Trophoblast cell (in vitro differentiated cells and primary cell): ENCODE data around the gene ENTR1.

Experiments
- DNase-seq, 2 donors: peaks; one replicate each; pipeline ENCODE4 v3.0.0-alpha.2; 2016
- H2AFZ ChIP-seq: 2 replicates; pipeline ENCODE4 v1.6.1; 2013; ENCODE audit warnings: low read length, moderate library complexity, mild to moderate bottlenecking; ENCODE audit not compliant: insufficient read depth, poor library complexity
- H2AK5ac ChIP-seq: 2 replicates; pipeline ENCODE4 v1.6.1; 2013; ENCODE audit warnings: mild to moderate bottlenecking, low read length
- H2BK120ac ChIP-seq: 2 replicates; pipeline ENCODE4 v1.6.1; 2013; ENCODE audit warnings: low read length, mild to moderate bottlenecking, moderate library complexity; ENCODE audit not compliant: insufficient read depth, poor library complexity
- H2BK12ac ChIP-seq: 2 replicates; pipeline ENCODE4 v1.6.1; 2013; ENCODE audit warnings: mild to moderate bottlenecking, low read length, moderate library complexity
- H2BK5ac ChIP-seq: 2 replicates; pipeline ENCODE4 v1.6.1; 2013; ENCODE audit warnings: low read length, low read depth, moderate library complexity, mild to moderate bottlenecking; ENCODE audit not compliant: poor library complexity
- H3K14ac ChIP-seq: 2 replicates; pipeline ENCODE4 v1.6.1; 2013; ENCODE audit warnings: mild to moderate bottlenecking, low read length
- H3K18ac ChIP-seq: 2 replicates; pipeline ENCODE4 v1.6.1; 2013; ENCODE audit warnings: mild to moderate bottlenecking, low read length
- H3K23ac ChIP-seq: 2 replicates; pipeline ENCODE4 v1.6.1; 2013; ENCODE audit warnings: low read length
- H3K27ac ChIP-seq: 2 replicates; pipeline ENCODE4 v1.5.1; 2013; ENCODE audit warnings: low read depth, mild to moderate bottlenecking, inconsistent platforms, low read length, moderate library complexity
- H3K27me3 ChIP-seq: 2 replicates; pipeline ENCODE4 v1.6.1; 2013; ENCODE audit warnings: inconsistent platforms, mild to moderate bottlenecking, low read length, moderate library complexity; ENCODE audit not compliant: insufficient read depth
- H3K36me3 ChIP-seq, 2 experiments: 1 replicate in 1 of 2; 2 replicates in 1 of 2; pipeline ENCODE4 v1.6.1; 2013; ENCODE audit warnings: low read length in 2 of 2, mild to moderate bottlenecking in 2 of 2, moderate library complexity in 1 of 2; ENCODE audit not compliant: insufficient read depth in 2 of 2, control insufficient read depth in 1 of 2
- H3K4ac ChIP-seq: 2 replicates; pipeline ENCODE4 v1.6.1; 2013; ENCODE audit warnings: low read depth, mild to moderate bottlenecking, low read length, moderate library complexity
- H3K4me1 ChIP-seq, 2 experiments: 1 replicate in 1 of 2; 2 replicates in 1 of 2; pipeline ENCODE4 v1.6.1; 2013; ENCODE audit warnings: low read length in 2 of 2, mild to moderate bottlenecking in 2 of 2, moderate library complexity in 1 of 2; ENCODE audit not compliant: insufficient read depth in 2 of 2, control insufficient read depth in 1 of 2
- H3K4me2 ChIP-seq: 2 replicates; pipeline ENCODE4 v1.6.1; 2013; ENCODE audit warnings: inconsistent platforms, mild to moderate bottlenecking, low read length, moderate library complexity
- H3K4me3 ChIP-seq: 2 replicates; pipeline ENCODE4 v1.5.1; 2013; ENCODE audit warnings: mild to moderate bottlenecking, low read depth, low read length, inconsistent platforms
- H3K79me1 ChIP-seq: one replicate; pipeline ENCODE4 v1.6.1; 2013; ENCODE audit warnings: low read length
- H3K79me2 ChIP-seq: 2 replicates; pipeline ENCODE4 v1.6.1; 2013; ENCODE audit warnings: low read length, mild to moderate bottlenecking; ENCODE audit not compliant: control insufficient read depth, insufficient read depth, poor library complexity
- H3K9ac ChIP-seq: 2 replicates; pipeline ENCODE4 v1.6.1; 2013; ENCODE audit warnings: mild to moderate bottlenecking, low read length
- H3K9me3 ChIP-seq: 2 replicates; pipeline ENCODE4 v1.6.1; 2013; ENCODE audit warnings: low read depth, mild to moderate bottlenecking, control low read depth, inconsistent platforms, low read length; ENCODE audit not compliant: insufficient read depth
- H4K12ac ChIP-seq: 2 replicates; pipeline ENCODE4 v1.6.1; 2013; ENCODE audit warnings: low read depth, mild to moderate bottlenecking, low read length, moderate library complexity
- H4K8ac ChIP-seq: 2 replicates; pipeline ENCODE4 v1.6.1; 2013; ENCODE audit warnings: low read depth, mild to moderate bottlenecking, low read length, moderate library complexity
- H4K91ac ChIP-seq: one replicate; pipeline ENCODE4 v1.6.1; 2013; ENCODE audit warnings: low read depth, mild to moderate bottlenecking, low read length, moderate library complexity
- WGBS: extraction: QIAGEN DNeasy Blood & Tissue Kit; methylation state at CpG from one replicate; pipeline ENCODE4 v1.1.7; 2013; ENCODE audit warnings: missing lambda C conversion rate; ENCODE audit not compliant: insufficient read length, insufficient coverage; ENCODE audit errors: extremely low coverage; 5-methylcytosine and 5-hydroxymethylcytosine counted together

The ENTR1 gene

GRCh38 chr9:136448655-136449054 is 38.2 kb upstream of the ENTR1 start:
- Histone ChIP-seq H3K14ac (no peak overlapping the region), H2BK5ac (no peak overlapping the region), H3K4me2 (no peak overlapping the region), H3K18ac (no peak overlapping the region), H4K91ac (no peak overlapping the region), H3K23ac (no peak overlapping the region), H4K8ac (no peak overlapping the region), H2BK120ac (no peak overlapping the region), H4K12ac (no peak overlapping the region), H3K79me1 (no peaks in the 10 kb centered on the region), H3K4me3 (no peak overlapping the region), H3K36me3 (peaks cover 73 to 77% of the 10 kb centered on the region in 2 experiments), H3K4me1 (no peaks in the 10 kb centered on the region), H3K4ac (no peak overlapping the region), H2AFZ (no peak overlapping the region), H3K9ac (no peak overlapping the region), H3K27ac (no peak overlapping the region), H2BK12ac (no peak overlapping the region), H3K27me3 (no peaks in the 10 kb centered on the region), H3K9me3 (peaks cover 2% of the 10 kb centered on the region), H2AK5ac (no peak overlapping the region), H3K79me2 (no peaks in the 10 kb centered on the region)
- WGBS, result no CpG with 5 or more reads among the region's 3 CpGs
- no peak for DNase-seq

GRCh38 chr9:136447173-136447778 is 36.9 kb upstream of the ENTR1 start:
- Histone ChIP-seq H3K18ac (no peak overlapping the region), H3K4ac (no peak overlapping the region), H3K4me1 (no peaks in the 10 kb centered on the region), H2AFZ (no peak overlapping the region), H3K36me3 (peaks cover 81 to 85% of the 10 kb centered on the region in 2 experiments), H3K27me3 (no peaks in the 10 kb centered on the region), H3K79me1 (no peaks in the 10 kb centered on the region), H3K4me3 (no peak overlapping the region), H3K27ac (no peak overlapping the region), H4K12ac (no peak overlapping the region), H3K79me2 (no peaks in the 10 kb centered on the region), H2BK12ac (no peak overlapping the region), H2BK120ac (no peak overlapping the region), H4K8ac (no peak overlapping the region), H3K4me2 (no peak overlapping the region), H3K23ac (no peak overlapping the region), H2AK5ac (no peak overlapping the region), H2BK5ac (no peak overlapping the region), H4K91ac (no peak overlapping the region), H3K9me3 (peaks cover 2% of the 10 kb centered on the region), H3K14ac (no peak overlapping the region), H3K9ac (no peak overlapping the region)
- DNase-seq, result no peak
- WGBS, result no CpG with 5 or more reads among the region's 27 CpGs

- Histone ChIP-seq H3K9me3 (no peaks in the 10 kb centered on the region), H3K23ac (no peak overlapping the region), H2AFZ (no peak overlapping the region), H3K79me1 (no peaks in the 10 kb centered on the region), H2AK5ac (no peak overlapping the region), H3K4ac (no peak overlapping the region), H4K12ac (no peak overlapping the region), H3K4me1 (no peaks in the 10 kb centered on the region), H3K27ac (no peak overlapping the region), H3K14ac (no peak overlapping the region), H3K9ac (no peak overlapping the region), H3K36me3 (peaks cover 88 to 92% of the 10 kb centered on the region in 2 experiments), H3K27me3 (no peaks in the 10 kb centered on the region), H3K4me3 (no peak overlapping the region), H3K4me2 (no peak overlapping the region), H2BK12ac (no peak overlapping the region), H4K91ac (no peak overlapping the region), H4K8ac (no peak overlapping the region), H2BK120ac (no peak overlapping the region), H3K79me2 (no peaks in the 10 kb centered on the region), H2BK5ac (no peak overlapping the region), H3K18ac (no peak overlapping the region)
- no CpG with 5 or more reads among the region's 7 CpGs for WGBS
- DNase-seq, result no peak
Observed at GRCh38 chr9:136445799-136446198, 35.4 kb upstream of the ENTR1 start.

- H3K79me1 ChIP-seq, result peaks cover 5% of the 10 kb centered on the region
- no peak overlapping the region for H3K9ac ChIP-seq
- no peak overlapping the region for H3K4me2 ChIP-seq
- no peak overlapping the region for H3K14ac ChIP-seq
- H4K8ac ChIP-seq, result no peak overlapping the region
- H3K4me3 ChIP-seq, result no peak overlapping the region
- H3K23ac ChIP-seq, result no peak overlapping the region
- H2BK120ac ChIP-seq, result no peak overlapping the region
- H2AK5ac ChIP-seq, result no peak overlapping the region
- H3K79me2 ChIP-seq, result peaks cover 2% of the 10 kb centered on the region
- no peak overlapping the region for H2BK5ac ChIP-seq
- H3K18ac ChIP-seq, result no peak overlapping the region
- no peak for DNase-seq
- H4K91ac ChIP-seq, result no peak overlapping the region
- no peak overlapping the region for H4K12ac ChIP-seq
- no CpG with 5 or more reads among the region's 20 CpGs for WGBS
- H3K4me1 ChIP-seq, result no peaks in the 10 kb centered on the region
- no peaks in the 10 kb centered on the region for H3K9me3 ChIP-seq
- H3K36me3 ChIP-seq, result peaks cover 79 to 81% of the 10 kb centered on the region in 2 experiments
- no peak overlapping the region for H2BK12ac ChIP-seq
- H3K27me3 ChIP-seq, result no peaks in the 10 kb centered on the region
- H3K27ac ChIP-seq, result no peak overlapping the region
- H2AFZ ChIP-seq, result no peak overlapping the region
- no peak overlapping the region for H3K4ac ChIP-seq
Observed at GRCh38 chr9:136444102-136444501, 33.7 kb upstream of the ENTR1 start.
